Caki2 (cell line): ENCODE measurements around the gene DENND5A. TPM values are rescaled to one million over a fixed set of nuclear protein-coding genes. Genes with fewer than 3 reads are reported as not detected.
"Not testable (repeated sequence)": the region's sequence is repeated elsewhere in the genome, so short reads cannot be mapped to it uniquely, and the experiment has no call there.

Experiments
- DNase-seq: peaks from one replicate; pipeline ENCODE4 v3.0.0-alpha.2; 2015; ENCODE audit warnings: low read depth
- in situ Hi-C: cut with HindIII; loops from 2 replicates; pipeline ENCODE4 v1.10.0; 2016; ENCODE audit warnings: low sequenced_read_pairs, low pct_unique_long_range_greater_than_20kb, mixed read lengths
- total RNA-seq: library from RNA; depleted of rRNA; stranded (reverse); fragments of >200 nt; shearing (Covaris generic); gene quantifications from 2 replicates; pipeline ENCODE4 v1.2.3, GENCODE V29; 2014; ENCODE audit warnings: low replicate concordance

The DENND5A gene
- total RNA-seq, 1 experiment from 2014 or later, result 105 TPM

GRCh38 chr11:9267680-9268079 is 2.5 kb upstream of the DENND5A start:
- no peak for DNase-seq
- in situ Hi-C loops, result no loop called here

- DNase-seq, result no peak
- in situ Hi-C loops, result no loop called here
These were observed 1.8 kb upstream of the DENND5A start for GRCh38 chr11:9266926-9267325.

- in situ Hi-C loops, result no loop called here
- DNase-seq, result no peak
These were observed 1.1 kb upstream of the DENND5A start for GRCh38 chr11:9266132-9266736.

- in situ Hi-C loops, result no loop called here
These were observed 587 bp downstream of the DENND5A start for GRCh38 chr11:9264316-9265210.

GRCh38 chr11:9263840-9264315 is 1.3 kb downstream of the DENND5A start:
- in situ Hi-C loops, result no loop called here

More at GRCh38 chr11:9264316-9265210, 587 bp downstream of the DENND5A start:
- peak; percentile 59 for DNase-seq

GRCh38 chr11:9260838-9261146 is 4.4 kb downstream of the DENND5A start:
- in situ Hi-C loops, DNase-seq: not testable (repeated sequence)

More at GRCh38 chr11:9263840-9264315, 1.3 kb downstream of the DENND5A start:
- peak; percentile 64 for DNase-seq

- in situ Hi-C loops, result no loop called here
- no peak for DNase-seq
These were observed 4.9 kb downstream of the DENND5A start for GRCh38 chr11:9259981-9260837.

- DNase-seq, in situ Hi-C loops: not testable (repeated sequence)
These were observed 6.9 kb downstream of the DENND5A start for GRCh38 chr11:9258279-9258678.

- in situ Hi-C loops, result no loop called here
- no peak for DNase-seq
These were observed 10.7 kb downstream of the DENND5A start for GRCh38 chr11:9254416-9254815.

- in situ Hi-C loops, result no loop called here
- DNase-seq, result no peak
These were observed 12.1 kb downstream of the DENND5A start for GRCh38 chr11:9253086-9253485.

- no peak for DNase-seq
- in situ Hi-C loops, result no loop called here
These were observed 13.8 kb downstream of the DENND5A start for GRCh38 chr11:9251311-9251710.

- DNase-seq, result no peak
- in situ Hi-C loops, result no loop called here
These were observed 15.0 kb downstream of the DENND5A start for GRCh38 chr11:9250139-9250582.

GRCh38 chr11:9249252-9249651 is 15.9 kb downstream of the DENND5A start:
- in situ Hi-C loops, result no loop called here
- no peak for DNase-seq

- in situ Hi-C loops, result no loop called here
- no peak for DNase-seq
These were observed 17.3 kb downstream of the DENND5A start for GRCh38 chr11:9247863-9248262.

- in situ Hi-C loops, DNase-seq: not testable (repeated sequence)
These were observed 28.9 kb downstream of the DENND5A start for GRCh38 chr11:9236242-9236641.

- DNase-seq, result no peak
- in situ Hi-C loops, result no loop called here
These were observed 32.7 kb downstream of the DENND5A start for GRCh38 chr11:9232482-9232881.

GRCh38 chr11:9231848-9232177 is 33.3 kb downstream of the DENND5A start:
- in situ Hi-C loops, result no loop called here
- DNase-seq, result no peak

- in situ Hi-C loops, result no loop called here
- no peak for DNase-seq
These were observed 34.9 kb downstream of the DENND5A start for GRCh38 chr11:9230296-9230695.

GRCh38 chr11:9228091-9228490 is 37.1 kb downstream of the DENND5A start:
- in situ Hi-C loops, result no loop called here

More at GRCh38 chr11:9228091-9228490, 37.1 kb downstream of the DENND5A start:
- DNase-seq, result no peak
